HepG2 (cell line): ENCODE measurements around the gene HSPB9. TPM values are rescaled to one million over a fixed set of nuclear protein-coding genes. Genes with fewer than 3 reads are reported as not detected.
"Not testable (repeated sequence)": the region's sequence is repeated elsewhere in the genome, so short reads cannot be mapped to it uniquely, and the experiment has no call there.

Experiments used
- ATAC-seq: fragments of 200-7000 bp; cut with Tn5 transposase; 3 replicates; pipeline ENCODE4 v1.9.1; 2020; ENCODE audit warnings: mild to moderate bottlenecking, moderate library complexity
- BruUV-seq: library from RNA; stranded (reverse); fragments of 400-500 nt; replicated peaks from 2 replicates; lab custom pipeline; 2021; lab: Mats Ljungman, UMichigan
- CTCF ChIA-PET: fragments of 300-600 bp; formaldehyde crosslinking; extraction: SDS; loops from one replicate; lab custom pipeline; 2021; ENCODE audit warnings: low total read pairs, inconsistent platforms, low intra/inter-chr PET ratio; lab: Yijun Ruan, JAX
- POLR2A ChIA-PET: fragments of 350-600 bp; sonication (Branson Sonifier 250); formaldehyde crosslinking; loops from one replicate; lab custom pipeline; 2020; ENCODE audit warnings: antibody characterized with exemption, inconsistent platforms; lab: Yijun Ruan, JAX
- DNase-seq: peaks from one replicate; pipeline ENCODE4 v3.0.0-alpha.2; 2015; ENCODE audit warnings: low spot score
- FAIRE-seq: peaks from 3 replicates; lab custom pipeline; 2011; peaks lifted over from hg19 to GRCh38; lab: Jason Lieb, UNC
- H2AFZ ChIP-seq: one replicate; pipeline ENCODE4 v1.6.1; 2011; ENCODE audit warnings: low read length, inconsistent platforms
- H3K27ac ChIP-seq: fragments of 300-600 bp; 3 replicates; pipeline ENCODE4 v1.8.0; 2011; ENCODE audit warnings: mixed run types, mild to moderate bottlenecking, mixed read lengths, low read length, inconsistent platforms; ENCODE audit not compliant: insufficient read depth; ENCODE audit errors: extremely low read length
- H3K27me3 ChIP-seq, 2 experiments: fragments of 200-600 bp in 1 of 2; 2 replicates in 1 of 2; 3 replicates in 1 of 2; pipeline versions ENCODE4 v1.6.0 to v1.8.0; 2011; ENCODE audit warnings: low read length in 2 of 2, mild to moderate bottlenecking in 2 of 2, moderate library complexity in 2 of 2, inconsistent platforms in 1 of 2; ENCODE audit not compliant: insufficient read depth in 2 of 2, control insufficient read depth in 1 of 2
- H3K36me3 ChIP-seq, 2 experiments: fragments of 200-600 bp in 1 of 2; replicated peaks in 1 of 2; 2 replicates in 1 of 2; 3 replicates in 1 of 2; pipeline versions ENCODE4 v1.5.1 to v1.8.0; 2011; ENCODE audit warnings: low read length in 2 of 2, inconsistent platforms in 1 of 2; ENCODE audit not compliant: insufficient read depth in 2 of 2, control insufficient read depth in 1 of 2
- H3K4me1 ChIP-seq: 2 replicates; pipeline ENCODE4 v1.5.1; 2012; ENCODE audit warnings: low read length, inconsistent platforms; ENCODE audit not compliant: insufficient read depth
- H3K4me2 ChIP-seq: 2 replicates; pipeline ENCODE4 v1.6.0; 2011; ENCODE audit warnings: low read depth, low read length, inconsistent platforms
- H3K4me3 ChIP-seq, 3 experiments: fragments of 200-600 bp in 1 of 3; sonication (generic), shearing (Covaris generic) in 1 of 3; replicated peaks in 1 of 3; 2 replicates each; pipeline ENCODE4 v1.5.1; 2011 to 2016; ENCODE audit warnings: low read length in 3 of 3, inconsistent platforms in 2 of 3, low read depth in 2 of 3, mild to moderate bottlenecking in 2 of 3, control low read depth in 1 of 3, mixed read lengths in 1 of 3; ENCODE audit not compliant: insufficient read depth in 1 of 3
- H3K79me2 ChIP-seq: one replicate; pipeline ENCODE4 v1.6.1; 2011; ENCODE audit warnings: low read length, inconsistent platforms; ENCODE audit not compliant: insufficient read depth
- H3K9ac ChIP-seq: 2 replicates; pipeline ENCODE4 v1.6.0; 2011; ENCODE audit warnings: mild to moderate bottlenecking, low read depth, low read length, inconsistent platforms; ENCODE audit not compliant: insufficient read depth
- H3K9me3 ChIP-seq: 2 replicates; pipeline ENCODE4 v1.5.1; 2012; ENCODE audit warnings: mild to moderate bottlenecking, low read length
- H4K20me1 ChIP-seq: 2 replicates; pipeline ENCODE4 v1.6.0; 2011; ENCODE audit warnings: inconsistent platforms, mild to moderate bottlenecking, low read length, moderate library complexity; ENCODE audit not compliant: insufficient read depth
- CEBPB ChIP-seq: IDR thresholded peaks from 2 replicates; pipeline ENCODE4 v1.6.1; 2011; ENCODE audit warnings: low read depth, low read length, improper control_type of control experiment, borderline replicate concordance
- CEBPG ChIP-seq: IDR thresholded peaks from 2 replicates; pipeline ENCODE4 v1.6.1; 2016
- PAWR ChIP-seq: sonication (generic); formaldehyde crosslinking; IDR thresholded peaks from 2 replicates; pipeline ENCODE4 v1.4.0; 2020; ENCODE audit warnings: missing genetic modification reagents, mild to moderate bottlenecking, borderline replicate concordance
- RFX3 ChIP-seq: IDR thresholded peaks from 2 replicates; pipeline ENCODE4 v1.6.1; 2016; ENCODE audit warnings: missing biosample characterization, missing genetic modification reagents
- WIZ ChIP-seq: sonication (generic); formaldehyde crosslinking; IDR thresholded peaks from 2 replicates; pipeline ENCODE4 v1.5.1; 2020; ENCODE audit warnings: mild to moderate bottlenecking, missing genetic modification reagents
- ZFP36 ChIP-seq: fragments of 150-350 bp; IDR thresholded peaks from 2 replicates; pipeline ENCODE4 v1.6.1; 2018; ENCODE audit warnings: borderline replicate concordance, low read length, low read depth; ENCODE audit not compliant: partially characterized antibody
- ZFP37 ChIP-seq: sonication (generic); formaldehyde crosslinking; IDR thresholded peaks from 2 replicates; pipeline ENCODE4 v1.4.0; 2020; ENCODE audit warnings: missing genetic modification reagents, borderline replicate concordance
- ZNF121 ChIP-seq: sonication (generic); formaldehyde crosslinking; IDR thresholded peaks from 2 replicates; pipeline ENCODE4 v1.5.0; 2020; ENCODE audit warnings: mild to moderate bottlenecking, missing genetic modification reagents
- ZNF383 ChIP-seq: sonication (generic); formaldehyde crosslinking; IDR thresholded peaks from 2 replicates; pipeline ENCODE4 v1.4.0; 2020; ENCODE audit warnings: missing genetic modification reagents, mild to moderate bottlenecking, borderline replicate concordance
- ZNF724P ChIP-seq: sonication (generic); formaldehyde crosslinking; IDR thresholded peaks from 2 replicates; pipeline ENCODE4 v1.8.0; 2022; ENCODE audit warnings: missing genetic modification reagents, borderline replicate concordance
- ZNF761 ChIP-seq: sonication (generic); formaldehyde crosslinking; conservative IDR thresholded peaks from 2 replicates; pipeline ENCODE4 v1.4.0; 2020; ENCODE audit warnings: mild to moderate bottlenecking, missing genetic modification reagents
- WGBS: methylation state at CpG from one replicate; pipeline ENCODE4 v1.1.6; 2017; ENCODE audit warnings: low lambda C conversion rate; 5-methylcytosine and 5-hydroxymethylcytosine counted together
- in situ Hi-C: cut with HindIII; loops from 2 replicates; pipeline ENCODE4 v1.10.0; 2017; ENCODE audit warnings: low pct_unique_long_range_greater_than_20kb; ENCODE audit not compliant: extremely low pct_ligation_motif_present
- intact Hi-C: fragments of 100-400 bp; cut with micrococcal nuclease; formaldehyde crosslinking; loops from one replicate; pipeline ENCODE4 v1.10.0; 2022; ENCODE audit not compliant: unreplicated experiment
- polyA plus RNA-seq, 8 experiments: library from polyadenylated mRNA; depleted of rRNA in 3 of 8; stranded (reverse) in 7 of 8; unstranded in 1 of 8; fragments of >200 nt; fragmentation: Illumina TruSeq in 4 of 8; extraction: Trizol in 4 of 8; gene quantifications; 2 replicates each; pipeline versions ENCODE4 v1.2.1 to v1.2.3, GENCODE V29; 2011 to 2016; ENCODE audit warnings: low read depth in 4 of 8, missing spikeins in 1 of 8, mixed read lengths in 1 of 8; ENCODE audit not compliant: insufficient read depth in 1 of 8
- total RNA-seq, 5 experiments: library from RNA; depleted of rRNA; stranded (reverse); fragments of >200 nt; fragmentation: Illumina TruSeq; extraction: Trizol; gene quantifications; 2 replicates each; pipeline ENCODE4 v1.2.3, GENCODE V29; 2016; ENCODE audit warnings: low read depth in 1 of 5
- TF ChIP-seq, protein P1 (sequence below): sonication (generic); formaldehyde crosslinking; IDR thresholded peaks from 2 replicates; pipeline ENCODE4 v1.4.0; 2020; ENCODE audit warnings: missing genetic modification reagents
- TF ChIP-seq, protein P2 (sequence below): sonication (generic); formaldehyde crosslinking; IDR thresholded peaks from 2 replicates; pipeline ENCODE4 v1.4.0; 2020; ENCODE audit warnings: missing genetic modification reagents

The HSPB9 gene
- total and polyA plus RNA-seq, 2 of the 13 experiments (the other 11 are each of a cell fraction or from before 2014, with no cell fraction given) = 0.05 to 0.24 TPM

DNA sequence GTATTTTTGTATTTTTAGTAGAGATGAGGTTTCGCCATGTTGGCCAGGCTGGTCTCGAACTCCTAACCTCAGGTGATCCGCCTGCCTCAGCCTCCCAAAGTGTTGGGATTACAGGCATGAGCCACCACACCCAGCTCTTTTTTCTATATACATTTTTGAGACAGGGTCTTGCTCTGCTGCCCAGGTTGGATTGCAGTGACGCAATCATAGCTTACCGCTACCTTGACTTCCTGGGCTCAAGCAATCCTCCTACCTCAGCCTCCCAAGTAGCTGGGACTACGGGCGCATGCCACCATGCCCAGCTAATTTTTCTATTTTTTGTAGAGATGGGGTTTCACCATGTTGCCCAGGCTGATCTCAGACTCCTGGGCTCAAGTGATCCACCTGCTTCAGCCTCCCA, 18.1 kb downstream of the HSPB9 start:
- H2AFZ ChIP-seq, H3K4me2 ChIP-seq, CTCF ChIA-PET, POLR2A ChIA-PET, H3K4me3 ChIP-seq, intact Hi-C loops, H3K9me3 ChIP-seq, H3K27me3 ChIP-seq, in situ Hi-C loops, H3K27ac ChIP-seq, FAIRE-seq, DNase-seq, BruUV-seq, H4K20me1 ChIP-seq, ATAC-seq, H3K9ac ChIP-seq: not testable (repeated sequence)
- Histone ChIP-seq H3K4me1 (peaks cover 35% of the 10 kb centered on the region), H3K36me3 (peaks cover 15 to 38% of the 10 kb centered on the region in 2 experiments), H3K79me2 (peaks cover 66% of the 10 kb centered on the region)
- peak; percentile 54; the same call in 1 of the 2 replicates for TF ChIP-seq CEBPB
- peak; percentile 81 for TF ChIP-seq ZNF121 (CRISPR knock-in tag)
- TF ChIP-seq, protein P1, sequence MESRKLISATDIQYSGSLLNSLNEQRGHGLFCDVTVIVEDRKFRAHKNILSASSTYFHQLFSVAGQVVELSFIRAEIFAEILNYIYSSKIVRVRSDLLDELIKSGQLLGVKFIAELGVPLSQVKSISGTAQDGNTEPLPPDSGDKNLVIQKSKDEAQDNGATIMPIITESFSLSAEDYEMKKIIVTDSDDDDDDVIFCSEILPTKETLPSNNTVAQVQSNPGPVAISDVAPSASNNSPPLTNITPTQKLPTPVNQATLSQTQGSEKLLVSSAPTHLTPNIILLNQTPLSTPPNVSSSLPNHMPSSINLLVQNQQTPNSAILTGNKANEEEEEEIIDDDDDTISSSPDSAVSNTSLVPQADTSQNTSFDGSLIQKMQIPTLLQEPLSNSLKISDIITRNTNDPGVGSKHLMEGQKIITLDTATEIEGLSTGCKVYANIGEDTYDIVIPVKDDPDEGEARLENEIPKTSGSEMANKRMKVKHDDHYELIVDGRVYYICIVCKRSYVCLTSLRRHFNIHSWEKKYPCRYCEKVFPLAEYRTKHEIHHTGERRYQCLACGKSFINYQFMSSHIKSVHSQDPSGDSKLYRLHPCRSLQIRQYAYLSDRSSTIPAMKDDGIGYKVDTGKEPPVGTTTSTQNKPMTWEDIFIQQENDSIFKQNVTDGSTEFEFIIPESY (CRISPR knock-in tag) = peak; percentile 93
- TF ChIP-seq CEBPG (CRISPR knock-in tag) = peak; percentile 57; the same call in 1 of the 2 replicates
- 94% methylated on average over 7 of the region's 7 CpGs for WGBS

DNA sequence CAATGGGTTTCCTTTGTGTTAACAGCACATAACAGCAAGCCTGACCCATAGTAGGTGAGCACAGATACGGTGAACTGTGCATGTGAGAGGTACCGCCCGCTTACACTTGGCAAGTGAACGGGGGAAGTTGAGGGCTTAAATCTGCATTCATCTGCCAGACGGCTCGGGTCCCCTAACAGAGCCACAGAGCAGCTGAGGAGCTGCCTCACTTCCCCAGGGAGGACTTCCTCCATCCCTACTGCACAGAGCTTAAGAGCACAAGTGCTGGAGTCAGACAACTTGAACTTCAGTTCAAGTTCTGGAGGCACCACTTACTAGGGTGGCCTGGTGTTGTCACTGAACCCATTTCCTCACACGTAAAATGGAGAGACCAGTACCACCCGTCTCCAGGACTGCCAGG, 18.8 kb downstream of the HSPB9 start:
- in situ Hi-C loops (no loop called here), intact Hi-C loops (no loop called here)
- FAIRE-seq = no peak
- H3K4me3 ChIP-seq = no peak overlapping the region
- no peak for DNase-seq
- H3K9me3 ChIP-seq = no peaks in the 10 kb centered on the region
- 96% methylated on average over 7 of the region's 8 CpGs for WGBS
- POLR2A ChIA-PET = no interaction called here
- peaks cover 28% of the 10 kb centered on the region for H3K4me1 ChIP-seq
- peaks cover 4% of the 10 kb centered on the region for H4K20me1 ChIP-seq
- ATAC-seq = no peak
- CTCF ChIA-PET = no interaction called here
- H3K9ac ChIP-seq = no peak overlapping the region
- no peak overlapping the region for H3K27ac ChIP-seq
- BruUV-seq = no TSS peak
- peaks cover 15 to 38% of the 10 kb centered on the region in 2 experiments for H3K36me3 ChIP-seq
- peaks cover 61% of the 10 kb centered on the region for H3K79me2 ChIP-seq
- H2AFZ ChIP-seq = no peak overlapping the region
- H3K27me3 ChIP-seq = no peaks in the 10 kb centered on the region
- H3K4me2 ChIP-seq = no peak overlapping the region
- no peak for TF ChIP-seq ZFP37 (CRISPR knock-in tag)
- TF ChIP-seq, protein P2, sequence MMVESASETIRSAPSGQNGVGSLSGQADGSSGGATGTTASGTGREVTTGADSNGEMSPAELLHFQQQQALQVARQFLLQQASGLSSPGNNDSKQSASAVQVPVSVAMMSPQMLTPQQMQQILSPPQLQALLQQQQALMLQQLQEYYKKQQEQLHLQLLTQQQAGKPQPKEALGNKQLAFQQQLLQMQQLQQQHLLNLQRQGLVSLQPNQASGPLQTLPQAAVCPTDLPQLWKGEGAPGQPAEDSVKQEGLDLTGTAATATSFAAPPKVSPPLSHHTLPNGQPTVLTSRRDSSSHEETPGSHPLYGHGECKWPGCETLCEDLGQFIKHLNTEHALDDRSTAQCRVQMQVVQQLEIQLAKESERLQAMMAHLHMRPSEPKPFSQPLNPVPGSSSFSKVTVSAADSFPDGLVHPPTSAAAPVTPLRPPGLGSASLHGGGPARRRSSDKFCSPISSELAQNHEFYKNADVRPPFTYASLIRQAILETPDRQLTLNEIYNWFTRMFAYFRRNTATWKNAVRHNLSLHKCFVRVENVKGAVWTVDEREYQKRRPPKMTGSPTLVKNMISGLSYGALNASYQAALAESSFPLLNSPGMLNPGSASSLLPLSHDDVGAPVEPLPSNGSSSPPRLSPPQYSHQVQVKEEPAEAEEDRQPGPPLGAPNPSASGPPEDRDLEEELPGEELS (CRISPR knock-in tag) = no peak
- no peak for TF ChIP-seq ZNF761
- no peak for TF ChIP-seq PAWR
- no peak for TF ChIP-seq RFX3 (CRISPR knock-in tag)
- no peak for TF ChIP-seq ZNF724P
- no peak for TF ChIP-seq ZNF383 (CRISPR knock-in tag)
- TF ChIP-seq WIZ (CRISPR knock-in tag) = no peak
- no peak for TF ChIP-seq ZFP36
